ENCODE measurements around the gene HDAC9.

DNA sequence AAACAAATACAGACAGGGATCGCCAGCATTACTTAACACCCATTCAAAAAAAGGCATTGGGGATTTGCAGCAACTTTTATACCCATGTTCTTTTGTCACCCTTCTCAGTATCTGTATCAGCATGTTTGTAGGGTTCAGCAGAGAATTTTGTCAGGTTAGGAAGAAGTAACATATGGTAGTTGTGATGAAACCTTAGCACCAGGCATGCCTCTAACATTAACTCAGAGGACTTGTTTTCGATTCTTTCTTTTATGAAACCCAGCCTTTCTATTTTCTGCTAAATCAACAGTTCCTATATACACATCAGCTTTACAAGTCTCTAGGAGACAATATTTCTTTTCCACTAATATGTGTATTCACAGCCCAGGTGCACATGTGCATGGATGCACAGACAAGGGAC lies 22.4 kb upstream of the HDAC9 start:
- TF ChIP-seq, protein P1, sequence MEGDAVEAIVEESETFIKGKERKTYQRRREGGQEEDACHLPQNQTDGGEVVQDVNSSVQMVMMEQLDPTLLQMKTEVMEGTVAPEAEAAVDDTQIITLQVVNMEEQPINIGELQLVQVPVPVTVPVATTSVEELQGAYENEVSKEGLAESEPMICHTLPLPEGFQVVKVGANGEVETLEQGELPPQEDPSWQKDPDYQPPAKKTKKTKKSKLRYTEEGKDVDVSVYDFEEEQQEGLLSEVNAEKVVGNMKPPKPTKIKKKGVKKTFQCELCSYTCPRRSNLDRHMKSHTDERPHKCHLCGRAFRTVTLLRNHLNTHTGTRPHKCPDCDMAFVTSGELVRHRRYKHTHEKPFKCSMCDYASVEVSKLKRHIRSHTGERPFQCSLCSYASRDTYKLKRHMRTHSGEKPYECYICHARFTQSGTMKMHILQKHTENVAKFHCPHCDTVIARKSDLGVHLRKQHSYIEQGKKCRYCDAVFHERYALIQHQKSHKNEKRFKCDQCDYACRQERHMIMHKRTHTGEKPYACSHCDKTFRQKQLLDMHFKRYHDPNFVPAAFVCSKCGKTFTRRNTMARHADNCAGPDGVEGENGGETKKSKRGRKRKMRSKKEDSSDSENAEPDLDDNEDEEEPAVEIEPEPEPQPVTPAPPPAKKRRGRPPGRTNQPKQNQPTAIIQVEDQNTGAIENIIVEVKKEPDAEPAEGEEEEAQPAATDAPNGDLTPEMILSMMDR (IDR thresholded peaks at IDR 0.05; ENCODE audit: low read depth, low read length), result no peak
- no peak for TF ChIP-seq EZH2phosphoT487 (IDR thresholded peaks at IDR 0.05; ENCODE audit: low read depth)

Measured in OCI-LY3 (cell line).